GM12801 (cell line): Measurements from ENCODE around the gene TMEM187.

Source experiments
- CTCF ChIP-seq: IDR thresholded peaks from one replicate; pipeline ENCODE4 v1.5.1; 2011; ENCODE audit warnings: control low read depth; ENCODE audit not compliant: insufficient read length; ENCODE audit errors: extremely low read depth

The TMEM187 gene

GRCh38 chrX:154013614-154014360 is 41.2 kb downstream of the TMEM187 start:
- no peak for TF ChIP-seq CTCF

DNA sequence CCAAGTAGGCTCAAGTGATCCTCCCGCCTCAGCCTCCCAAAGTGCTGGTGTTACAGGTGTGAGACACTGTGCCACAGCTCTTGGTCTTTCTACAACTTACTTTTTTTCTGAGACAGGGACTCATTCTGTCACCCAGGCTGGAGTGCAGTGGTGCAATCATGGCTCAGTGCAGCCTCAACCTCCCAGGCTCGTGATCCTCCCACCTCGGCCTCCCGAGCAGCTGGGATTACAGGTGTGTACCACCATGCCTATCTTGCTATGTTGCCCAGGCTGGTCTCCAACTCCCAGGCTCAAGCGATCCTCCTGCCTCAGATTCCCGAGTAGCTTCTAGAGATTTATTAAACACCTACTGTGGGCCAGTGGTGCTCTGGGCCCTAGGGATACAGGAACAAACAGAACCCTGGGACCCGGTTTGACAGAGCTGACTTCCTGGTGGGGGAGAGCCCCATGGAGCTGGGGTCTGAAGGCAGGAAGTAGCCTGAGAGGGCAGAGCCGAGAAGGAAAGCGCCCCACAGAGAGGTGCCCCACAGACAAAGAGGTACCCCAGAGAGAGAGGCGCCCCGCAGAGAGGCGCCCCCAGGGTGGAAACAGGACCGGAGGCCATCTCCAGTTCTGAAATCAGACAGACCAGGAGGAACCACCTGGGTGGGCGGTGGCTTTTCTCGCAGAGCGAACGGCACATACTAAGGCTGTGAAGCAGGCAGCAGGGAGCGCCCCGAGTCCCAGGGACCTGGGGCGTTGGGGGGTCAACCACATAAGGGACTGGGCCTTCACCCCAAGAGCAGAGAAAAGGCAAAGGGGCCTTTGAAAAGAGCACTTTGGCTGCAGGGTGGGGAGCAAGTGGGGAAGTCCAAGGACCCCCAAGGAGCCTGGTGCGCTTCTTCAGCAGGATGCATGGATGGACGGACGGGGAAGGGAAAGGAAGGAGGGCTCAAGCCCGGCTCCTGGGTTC is 42.2 kb downstream of the TMEM187 start:
- no peak for TF ChIP-seq CTCF

DNA sequence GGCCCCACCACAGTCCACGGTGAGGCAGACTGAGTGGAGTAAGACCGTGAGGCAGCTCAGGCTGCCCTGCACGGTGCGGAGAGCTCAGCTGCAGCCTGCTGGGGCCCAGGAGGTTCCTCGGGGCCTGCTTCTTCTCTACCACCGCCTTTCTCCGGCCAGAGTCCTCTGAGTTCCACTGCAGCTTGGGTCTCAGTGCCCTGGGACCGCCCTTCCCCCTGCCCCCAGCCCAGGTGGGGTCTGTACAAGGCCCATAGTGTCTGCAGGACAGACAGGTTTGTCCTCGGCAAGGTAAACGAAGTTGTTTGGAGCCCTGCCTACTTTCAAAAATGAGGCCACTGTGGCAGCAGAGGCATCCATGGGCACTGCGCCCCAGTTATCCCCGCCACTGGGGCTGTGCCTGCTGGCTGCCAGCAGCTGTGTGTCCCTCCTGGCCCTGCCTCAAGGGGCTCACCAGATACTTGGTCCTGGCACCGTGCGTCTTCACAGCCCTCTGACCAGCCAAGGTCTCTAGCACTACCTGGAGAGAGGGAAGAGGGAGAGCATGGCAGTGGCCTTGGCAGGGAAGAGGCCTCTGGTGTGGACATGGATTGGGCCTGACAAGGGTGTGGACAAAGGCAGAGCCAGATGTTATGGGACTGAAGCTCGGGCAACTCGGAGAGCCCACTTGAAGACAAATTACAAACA is 43.2 kb downstream of the TMEM187 start:
- no peak for TF ChIP-seq CTCF

GRCh38 chrX:154016366-154017076 is 44.0 kb downstream of the TMEM187 start:
- no peak for TF ChIP-seq CTCF

- no peak for TF ChIP-seq CTCF
Measured at GRCh38 chrX:154017766-154018517, 45.4 kb downstream of the TMEM187 start.

DNA sequence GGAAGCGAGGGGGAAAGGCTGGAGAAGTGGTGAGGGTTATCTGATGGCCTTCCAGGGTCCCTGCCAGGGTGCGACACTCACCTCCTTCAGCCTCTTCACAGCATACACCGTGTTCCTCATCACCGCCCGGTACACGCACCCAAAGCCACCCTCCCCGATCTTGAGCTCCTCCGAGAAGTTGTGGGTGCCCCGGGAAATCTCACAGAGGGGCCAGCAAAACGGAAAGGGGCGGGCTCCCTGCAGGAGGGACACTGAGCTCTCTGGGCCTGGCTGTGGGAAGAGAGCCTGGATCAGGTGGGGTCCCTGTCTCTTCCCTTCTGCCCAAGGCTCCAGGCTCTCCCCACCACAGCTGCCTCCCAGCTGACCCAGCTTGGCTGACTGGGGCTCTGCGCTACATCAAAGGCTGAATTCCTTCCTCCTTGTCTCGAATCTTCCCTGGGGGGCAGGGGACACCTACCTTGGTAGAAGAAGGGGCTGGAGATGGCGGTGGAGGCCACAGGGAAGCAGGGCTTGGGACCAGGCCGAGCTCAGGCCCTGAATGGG is 46.0 kb downstream of the TMEM187 start:
- TF ChIP-seq CTCF: no peak
